Measurements from ENCODE around the gene TCF25.

DNA sequence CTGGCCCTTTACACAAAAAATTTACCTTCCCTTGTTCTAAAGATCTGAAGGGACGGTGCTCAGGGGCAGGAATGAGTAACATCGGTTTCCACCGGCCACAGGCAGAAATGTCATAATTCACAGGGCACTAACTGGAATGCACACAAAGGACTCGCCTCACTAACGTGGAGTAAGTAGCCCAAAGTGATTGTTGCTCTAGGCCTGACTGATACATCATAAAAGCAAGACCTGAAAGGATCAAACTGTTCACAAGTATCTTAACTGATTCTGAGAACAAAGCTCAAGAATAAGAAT is 8.9 kb upstream of the TCF25 start:
- TF ChIP-seq, protein P1, sequence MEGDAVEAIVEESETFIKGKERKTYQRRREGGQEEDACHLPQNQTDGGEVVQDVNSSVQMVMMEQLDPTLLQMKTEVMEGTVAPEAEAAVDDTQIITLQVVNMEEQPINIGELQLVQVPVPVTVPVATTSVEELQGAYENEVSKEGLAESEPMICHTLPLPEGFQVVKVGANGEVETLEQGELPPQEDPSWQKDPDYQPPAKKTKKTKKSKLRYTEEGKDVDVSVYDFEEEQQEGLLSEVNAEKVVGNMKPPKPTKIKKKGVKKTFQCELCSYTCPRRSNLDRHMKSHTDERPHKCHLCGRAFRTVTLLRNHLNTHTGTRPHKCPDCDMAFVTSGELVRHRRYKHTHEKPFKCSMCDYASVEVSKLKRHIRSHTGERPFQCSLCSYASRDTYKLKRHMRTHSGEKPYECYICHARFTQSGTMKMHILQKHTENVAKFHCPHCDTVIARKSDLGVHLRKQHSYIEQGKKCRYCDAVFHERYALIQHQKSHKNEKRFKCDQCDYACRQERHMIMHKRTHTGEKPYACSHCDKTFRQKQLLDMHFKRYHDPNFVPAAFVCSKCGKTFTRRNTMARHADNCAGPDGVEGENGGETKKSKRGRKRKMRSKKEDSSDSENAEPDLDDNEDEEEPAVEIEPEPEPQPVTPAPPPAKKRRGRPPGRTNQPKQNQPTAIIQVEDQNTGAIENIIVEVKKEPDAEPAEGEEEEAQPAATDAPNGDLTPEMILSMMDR (optimal IDR thresholded peaks at IDR 0.05 in 1 of 3, IDR thresholded peaks at IDR 0.05 in 1 of 3, conservative IDR thresholded peaks at IDR 0.05 in 1 of 3; ENCODE audit: extremely low read depth in 1 of 3, insufficient read depth in 2 of 3, low read length in 3 of 3), result no peak
- no peak for TF ChIP-seq EZH2 (IDR thresholded peaks at IDR 0.05; ENCODE audit: low read length)
